ENCODE measurements around the gene FYB2.

GRCh38 chr1:56824938-56825337 lies 5.7 kb upstream of the FYB2 start:
- no peak for TF ChIP-seq EZH2phosphoT487 (conservative IDR thresholded peaks at IDR 0.05; ENCODE audit: low read length)
- TF ChIP-seq, protein P1, sequence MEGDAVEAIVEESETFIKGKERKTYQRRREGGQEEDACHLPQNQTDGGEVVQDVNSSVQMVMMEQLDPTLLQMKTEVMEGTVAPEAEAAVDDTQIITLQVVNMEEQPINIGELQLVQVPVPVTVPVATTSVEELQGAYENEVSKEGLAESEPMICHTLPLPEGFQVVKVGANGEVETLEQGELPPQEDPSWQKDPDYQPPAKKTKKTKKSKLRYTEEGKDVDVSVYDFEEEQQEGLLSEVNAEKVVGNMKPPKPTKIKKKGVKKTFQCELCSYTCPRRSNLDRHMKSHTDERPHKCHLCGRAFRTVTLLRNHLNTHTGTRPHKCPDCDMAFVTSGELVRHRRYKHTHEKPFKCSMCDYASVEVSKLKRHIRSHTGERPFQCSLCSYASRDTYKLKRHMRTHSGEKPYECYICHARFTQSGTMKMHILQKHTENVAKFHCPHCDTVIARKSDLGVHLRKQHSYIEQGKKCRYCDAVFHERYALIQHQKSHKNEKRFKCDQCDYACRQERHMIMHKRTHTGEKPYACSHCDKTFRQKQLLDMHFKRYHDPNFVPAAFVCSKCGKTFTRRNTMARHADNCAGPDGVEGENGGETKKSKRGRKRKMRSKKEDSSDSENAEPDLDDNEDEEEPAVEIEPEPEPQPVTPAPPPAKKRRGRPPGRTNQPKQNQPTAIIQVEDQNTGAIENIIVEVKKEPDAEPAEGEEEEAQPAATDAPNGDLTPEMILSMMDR (IDR thresholded peaks at IDR 0.05; ENCODE audit: insufficient read depth, low read length, poor library complexity, severe bottlenecking), result no peak

All from SU-DHL-6 (cell line).